B cell (primary cell): ENCODE measurements around the gene FDX1. TPM values are rescaled to one million over a fixed set of nuclear protein-coding genes. Genes with fewer than 3 reads are reported as not detected.

Experiments used
- ATAC-seq: fragments of 200-7000 bp; cut with Tn5 transposase; one replicate; pipeline ENCODE4 v1.10.0; 2021; ENCODE audit warnings: low read depth, mild to moderate bottlenecking, moderate number of reproducible peaks, moderate library complexity
- CTCF ChIA-PET: fragments of 350-600 bp; sonication (Branson Sonifier 250); formaldehyde crosslinking; loops from one replicate; lab custom pipeline; 2021; ENCODE audit warnings: antibody characterized with exemption, inconsistent platforms; lab: Charles Lee
- POLR2A ChIA-PET: fragments of 350-600 bp; sonication (Branson Sonifier 250); formaldehyde crosslinking; loops from one replicate; lab custom pipeline; 2021; ENCODE audit warnings: antibody characterized with exemption; lab: Charles Lee
- DNase-seq: peaks from one replicate; pipeline ENCODE4 v3.0.0; 2013
- H2AFZ ChIP-seq: 2 replicates; pipeline ENCODE4 v1.6.1; 2012; ENCODE audit warnings: mild to moderate bottlenecking, low read depth, low read length; ENCODE audit not compliant: insufficient read depth, poor library complexity, severe bottlenecking
- H3K27ac ChIP-seq, 2 donors: 1 replicate in 1 of 2; 2 replicates in 1 of 2; pipeline ENCODE4 v1.5.1; 2012 to 2013; ENCODE audit warnings: low read length in 2 of 2, mild to moderate bottlenecking in 2 of 2, moderate library complexity in 1 of 2
- H3K27me3 ChIP-seq, 4 experiments: fragments of 200-600 bp in 1 of 4; sonication (generic) in 1 of 4; replicated peaks in 1 of 4; 1 replicate in 2 of 4; 2 replicates in 2 of 4; pipeline versions ENCODE4 v1.6.1 to v1.7.0; 2013 to 2016; ENCODE audit warnings: low read length in 3 of 4, mild to moderate bottlenecking in 2 of 4, mixed read lengths in 1 of 4, moderate library complexity in 1 of 4; ENCODE audit not compliant: insufficient read depth in 4 of 4, control insufficient read depth in 3 of 4; ENCODE audit errors: control extremely low read depth in 1 of 4
- H3K36me3 ChIP-seq, 2 experiments: replicated peaks in 1 of 2; 1 replicate in 1 of 2; 2 replicates in 1 of 2; pipeline versions ENCODE4 v1.6.1 to v1.7.1; 2013; ENCODE audit warnings: low read length in 1 of 2; ENCODE audit not compliant: insufficient read depth in 2 of 2, control insufficient read depth in 1 of 2; ENCODE audit errors: control extremely low read depth in 1 of 2, extremely low read depth in 1 of 2
- H3K4me1 ChIP-seq, 2 donors: fragments of 200-600 bp in 1 of 2; sonication (generic) in 1 of 2; 1 replicate in 1 of 2; 2 replicates in 1 of 2; pipeline versions ENCODE4 v1.5.1 to v1.6.1; 2013 to 2017; ENCODE audit warnings: low read length in 2 of 2; ENCODE audit not compliant: control insufficient read depth in 2 of 2, insufficient read depth in 2 of 2
- H3K4me2 ChIP-seq: replicated peaks from 2 replicates; pipeline ENCODE3; 2012; ENCODE audit warnings: mild to moderate bottlenecking, low read depth, low read length; ENCODE audit not compliant: poor library complexity, severe bottlenecking
- H3K4me3 ChIP-seq, 5 experiments: fragments of 200-600 bp in 1 of 5; sonication (generic) in 1 of 5; 1 replicate in 3 of 5; 2 replicates in 2 of 5; pipeline versions ENCODE4 v1.5.1 to v1.7.0; 2011 to 2016; ENCODE audit warnings: low read length in 4 of 5, mild to moderate bottlenecking in 4 of 5, low read depth in 2 of 5, control low read depth in 1 of 5, moderate library complexity in 1 of 5; ENCODE audit not compliant: insufficient read depth in 1 of 5; ENCODE audit errors: control extremely low read depth in 1 of 5, extremely low read depth in 1 of 5
- H3K79me2 ChIP-seq: fragments of 200-600 bp; sonication (generic); one replicate; pipeline ENCODE4 v1.6.0; 2016; ENCODE audit warnings: low read length; ENCODE audit not compliant: control insufficient read depth, insufficient read depth
- H3K9ac ChIP-seq: fragments of 200-600 bp; sonication (generic); 2 replicates; pipeline ENCODE4 v1.6.1; 2017; ENCODE audit warnings: mild to moderate bottlenecking, low read length, moderate library complexity
- H3K9me3 ChIP-seq, 3 donors: one replicate each; pipeline versions ENCODE4 v1.6.1 to v1.7.1; 2013; ENCODE audit warnings: low read length in 2 of 3; ENCODE audit not compliant: control insufficient read depth in 2 of 3, insufficient read depth in 1 of 3; ENCODE audit errors: control extremely low read depth in 1 of 3
- H4K20me1 ChIP-seq: 2 replicates; pipeline ENCODE4 v1.6.0; 2012; ENCODE audit warnings: mild to moderate bottlenecking, low read length; ENCODE audit not compliant: insufficient read depth, control insufficient read depth, poor library complexity, severe bottlenecking
- H3K27ac Mint-ChIP-seq: one replicate; pipeline ENCODE4 v1.8.0; 2021; ENCODE audit warnings: mixed read lengths
- H3K27me3 Mint-ChIP-seq: one replicate; pipeline ENCODE4 v1.8.0; 2021; ENCODE audit warnings: mixed read lengths
- H3K4me1 Mint-ChIP-seq: one replicate; pipeline ENCODE4 v1.8.0; 2021; ENCODE audit warnings: mixed read lengths
- H3K4me3 Mint-ChIP-seq: one replicate; pipeline ENCODE4 v1.8.0; 2021; ENCODE audit warnings: mixed read lengths
- H3K9me3 Mint-ChIP-seq: one replicate; pipeline ENCODE4 v1.8.0; 2022; ENCODE audit warnings: mixed read lengths; ENCODE audit not compliant: insufficient read depth
- EZH2 ChIP-seq: IDR thresholded peaks from 2 replicates; pipeline ENCODE4 v1.6.1; 2012; ENCODE audit warnings: borderline replicate concordance, low read depth, mild to moderate bottlenecking, moderate library complexity, low read length; ENCODE audit not compliant: insufficient read depth, poor library complexity, severe bottlenecking
- WGBS: methylation state at CpG from one replicate; pipeline ENCODE4 v1.1.5; 2013; ENCODE audit warnings: missing lambda C conversion rate; ENCODE audit not compliant: insufficient coverage; 5-methylcytosine and 5-hydroxymethylcytosine counted together
- intact Hi-C: fragments of 100-400 bp; cut with micrococcal nuclease; formaldehyde crosslinking; loops from one replicate; pipeline ENCODE4 v1.10.0; 2022
- polyA plus RNA-seq: library from polyadenylated mRNA; depleted of rRNA; stranded (reverse); fragments of >200 nt; gene quantifications from 2 replicates; pipeline ENCODE4 v1.2.3, GENCODE V29; 2012
- total RNA-seq, 2 donors: library from RNA; stranded (reverse); fragments of 120-200 nt in 1 of 2; gene quantifications; 1 replicate in 1 of 2; 2 replicates in 1 of 2; pipeline versions ENCODE4 v1.2.3 to v1.2.4, GENCODE V29; 2013 to 2022
- TF ChIP-seq, protein P1 (sequence below): fragments of 200-600 bp; IDR thresholded peaks from one replicate; pipeline ENCODE4 v1.8.0; 2022; ENCODE audit warnings: antibody characterized with exemption, mild to moderate bottlenecking

The FDX1 gene
- total and polyA plus RNA-seq, 2 donors (not counting 1 experiment from before 2014, with no cell fraction given) = 3.5 to 11.2 TPM

DNA sequence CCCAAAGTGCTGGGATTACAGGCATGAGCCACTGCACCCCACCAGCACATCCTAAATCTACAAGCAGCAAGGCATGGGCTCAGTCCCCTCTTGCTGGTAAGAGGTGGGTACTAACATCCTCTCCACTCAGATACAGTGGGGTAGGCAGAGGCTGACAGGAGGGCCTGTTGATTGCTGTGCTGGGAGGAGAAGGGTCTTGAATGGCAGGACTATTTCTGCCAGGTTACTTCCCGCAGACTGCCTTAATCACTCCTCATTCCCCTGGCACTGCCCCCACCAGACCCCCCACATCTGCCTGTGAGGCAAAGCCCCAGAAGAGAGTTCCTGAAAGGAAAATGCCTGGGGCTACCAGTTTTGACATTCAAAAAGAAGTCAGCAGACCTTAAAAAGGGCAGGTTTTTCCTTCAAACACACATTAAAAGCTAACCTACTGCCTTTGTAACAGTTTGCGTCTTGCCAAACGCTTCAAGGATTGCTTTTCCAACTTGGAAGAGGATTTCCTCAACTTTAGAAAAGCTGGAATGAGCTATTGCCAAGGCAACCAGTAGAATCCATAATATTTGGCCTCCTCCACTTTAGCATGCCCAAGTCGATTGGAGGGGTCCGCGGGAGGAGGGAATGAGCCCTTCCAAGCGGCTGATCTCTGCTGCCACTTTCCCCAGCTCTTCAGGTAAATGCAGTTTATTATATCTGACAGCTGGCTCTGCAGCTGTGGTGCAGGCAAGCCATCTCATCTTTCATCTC lies 62.0 kb downstream of the FDX1 start:
- H2AFZ ChIP-seq = no peak overlapping the region
- no peak overlapping the region for H3K27ac ChIP-seq
- no peaks in the 10 kb centered on the region for H3K79me2 ChIP-seq
- intact Hi-C loops = no loop called here
- no peak overlapping the region for H3K27ac Mint-ChIP-seq
- 90% methylated on average over 4 of the region's 7 CpGs for WGBS
- TF ChIP-seq, protein P1, sequence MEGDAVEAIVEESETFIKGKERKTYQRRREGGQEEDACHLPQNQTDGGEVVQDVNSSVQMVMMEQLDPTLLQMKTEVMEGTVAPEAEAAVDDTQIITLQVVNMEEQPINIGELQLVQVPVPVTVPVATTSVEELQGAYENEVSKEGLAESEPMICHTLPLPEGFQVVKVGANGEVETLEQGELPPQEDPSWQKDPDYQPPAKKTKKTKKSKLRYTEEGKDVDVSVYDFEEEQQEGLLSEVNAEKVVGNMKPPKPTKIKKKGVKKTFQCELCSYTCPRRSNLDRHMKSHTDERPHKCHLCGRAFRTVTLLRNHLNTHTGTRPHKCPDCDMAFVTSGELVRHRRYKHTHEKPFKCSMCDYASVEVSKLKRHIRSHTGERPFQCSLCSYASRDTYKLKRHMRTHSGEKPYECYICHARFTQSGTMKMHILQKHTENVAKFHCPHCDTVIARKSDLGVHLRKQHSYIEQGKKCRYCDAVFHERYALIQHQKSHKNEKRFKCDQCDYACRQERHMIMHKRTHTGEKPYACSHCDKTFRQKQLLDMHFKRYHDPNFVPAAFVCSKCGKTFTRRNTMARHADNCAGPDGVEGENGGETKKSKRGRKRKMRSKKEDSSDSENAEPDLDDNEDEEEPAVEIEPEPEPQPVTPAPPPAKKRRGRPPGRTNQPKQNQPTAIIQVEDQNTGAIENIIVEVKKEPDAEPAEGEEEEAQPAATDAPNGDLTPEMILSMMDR = no peak
- TF ChIP-seq EZH2 = no peak
- no peak overlapping the region for H3K4me3 Mint-ChIP-seq
- H3K4me2 ChIP-seq = no peak overlapping the region
- H3K27me3 ChIP-seq = no peaks in the 10 kb centered on the region
- no peaks in the 10 kb centered on the region for H3K4me1 Mint-ChIP-seq
- H3K9ac ChIP-seq = no peak overlapping the region
- no peaks in the 10 kb centered on the region for H4K20me1 ChIP-seq
- no peak for ATAC-seq
- ChIA-PET CTCF (no interaction called here), POLR2A (no interaction called here)
- H3K4me3 ChIP-seq = no peak overlapping the region
- H3K9me3 Mint-ChIP-seq = no peaks in the 10 kb centered on the region
- peaks cover 13% of the 10 kb centered on the region for H3K27me3 Mint-ChIP-seq
- no peaks in the 10 kb centered on the region for H3K4me1 ChIP-seq
- no peaks in the 10 kb centered on the region for H3K36me3 ChIP-seq
- no peak for DNase-seq
- H3K9me3 ChIP-seq = peaks cover 0 to 4% (median 0%) of the 10 kb centered on the region in 3 donors

- Mint-ChIP-seq H3K27ac (no peak overlapping the region), H3K9me3 (no peaks in the 10 kb centered on the region), H3K27me3 (peaks cover 9% of the 10 kb centered on the region), H3K4me1 (no peaks in the 10 kb centered on the region), H3K4me3 (no peak overlapping the region)
- intact Hi-C loops = no loop called here
- no peak overlapping the region for H3K4me3 ChIP-seq
- no peaks in the 10 kb centered on the region for H3K4me1 ChIP-seq
- no peak overlapping the region for H3K9ac ChIP-seq
- no peaks in the 10 kb centered on the region for H4K20me1 ChIP-seq
- TF ChIP-seq, protein P1 = no peak
- no peaks in the 10 kb centered on the region for H3K36me3 ChIP-seq
- no peak overlapping the region for H3K27ac ChIP-seq
- POLR2A ChIA-PET = no interaction called here
- CTCF ChIA-PET = no interaction called here
- H2AFZ ChIP-seq = no peak overlapping the region
- no peaks in the 10 kb centered on the region for H3K27me3 ChIP-seq
- H3K9me3 ChIP-seq = peaks cover 0 to 4% (median 0%) of the 10 kb centered on the region in 3 donors
- H3K79me2 ChIP-seq = no peaks in the 10 kb centered on the region
- H3K4me2 ChIP-seq = no peak overlapping the region
- WGBS = 64% methylated on average over 1 of the region's 1 CpG
- ATAC-seq (no peak), DNase-seq (no peak)
Measured at GRCh38 chr11:110492321-110492685, 62.6 kb downstream of the FDX1 start.
